ENCODE measurements around the gene KRT2.

The KRT2 gene

DNA sequence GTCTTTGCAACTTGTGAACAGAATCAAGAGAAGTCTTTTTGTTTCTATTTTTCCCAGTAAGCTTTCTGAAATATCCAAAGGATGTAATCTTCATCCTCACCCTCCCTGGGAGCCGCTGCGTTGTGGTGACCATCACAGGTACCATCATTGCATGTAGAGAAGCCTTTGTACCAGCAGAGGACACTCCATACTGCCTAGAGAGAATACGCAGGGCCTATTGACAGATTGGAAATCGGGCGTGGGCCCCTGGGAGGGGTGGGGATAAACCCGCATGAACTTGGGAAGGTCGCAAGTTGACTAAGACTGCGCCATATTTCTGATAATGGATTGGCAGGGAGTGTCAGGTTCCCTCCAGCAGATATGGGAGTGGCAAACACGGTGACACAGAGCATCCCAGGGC lies 15.5 kb upstream of the KRT2 start:
- H3K36me3 ChIP-seq (ENCODE audit: control insufficient read depth, insufficient read depth, low read length): no peaks in the 10 kb centered on the region
- H3K79me2 ChIP-seq: no peaks in the 10 kb centered on the region
- no peak overlapping the region for H2AFZ ChIP-seq
- TF ChIP-seq, protein P1, sequence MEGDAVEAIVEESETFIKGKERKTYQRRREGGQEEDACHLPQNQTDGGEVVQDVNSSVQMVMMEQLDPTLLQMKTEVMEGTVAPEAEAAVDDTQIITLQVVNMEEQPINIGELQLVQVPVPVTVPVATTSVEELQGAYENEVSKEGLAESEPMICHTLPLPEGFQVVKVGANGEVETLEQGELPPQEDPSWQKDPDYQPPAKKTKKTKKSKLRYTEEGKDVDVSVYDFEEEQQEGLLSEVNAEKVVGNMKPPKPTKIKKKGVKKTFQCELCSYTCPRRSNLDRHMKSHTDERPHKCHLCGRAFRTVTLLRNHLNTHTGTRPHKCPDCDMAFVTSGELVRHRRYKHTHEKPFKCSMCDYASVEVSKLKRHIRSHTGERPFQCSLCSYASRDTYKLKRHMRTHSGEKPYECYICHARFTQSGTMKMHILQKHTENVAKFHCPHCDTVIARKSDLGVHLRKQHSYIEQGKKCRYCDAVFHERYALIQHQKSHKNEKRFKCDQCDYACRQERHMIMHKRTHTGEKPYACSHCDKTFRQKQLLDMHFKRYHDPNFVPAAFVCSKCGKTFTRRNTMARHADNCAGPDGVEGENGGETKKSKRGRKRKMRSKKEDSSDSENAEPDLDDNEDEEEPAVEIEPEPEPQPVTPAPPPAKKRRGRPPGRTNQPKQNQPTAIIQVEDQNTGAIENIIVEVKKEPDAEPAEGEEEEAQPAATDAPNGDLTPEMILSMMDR (IDR thresholded peaks at IDR 0.05): peak; percentile 40
- no peaks in the 10 kb centered on the region for H3K4me1 ChIP-seq
- H3K27me3 ChIP-seq (ENCODE audit: control insufficient read depth, insufficient read depth, low read length): no peaks in the 10 kb centered on the region
- H3K27ac ChIP-seq: no peak overlapping the region
- no peak overlapping the region for H3K4me2 ChIP-seq (ENCODE audit: low read length)
- H3K4me3 ChIP-seq (ENCODE audit: low read depth, low read length): no peak overlapping the region
- H3K9ac ChIP-seq: no peak overlapping the region
- H3K9me3 ChIP-seq (ENCODE audit: control insufficient read depth, low read length): no peaks in the 10 kb centered on the region

DNA sequence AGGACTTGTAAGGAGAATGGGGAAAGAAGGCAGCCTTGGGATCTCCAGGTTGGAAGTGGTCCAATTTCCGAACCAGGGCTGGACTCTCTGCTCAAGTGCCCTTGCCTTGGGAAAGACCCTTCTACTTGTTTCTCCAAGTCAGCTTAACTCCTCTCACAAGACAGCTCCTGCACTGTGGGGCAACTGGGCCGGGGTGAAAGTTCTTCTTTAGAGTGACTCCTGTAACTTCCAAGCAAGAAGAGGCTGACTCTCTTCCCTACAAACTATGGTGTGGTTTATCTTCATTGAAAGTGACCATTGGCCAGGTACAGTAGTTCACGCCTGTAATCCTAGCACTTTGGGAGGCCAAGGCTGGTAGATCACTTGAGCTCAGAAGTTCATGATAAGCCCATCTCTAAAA lies 14.5 kb upstream of the KRT2 start:
- H3K27ac ChIP-seq: no peak overlapping the region
- no peaks in the 10 kb centered on the region for H3K79me2 ChIP-seq
- no peaks in the 10 kb centered on the region for H3K36me3 ChIP-seq (ENCODE audit: control insufficient read depth, insufficient read depth, low read length)
- TF ChIP-seq, protein P1 (IDR thresholded peaks at IDR 0.05): no peak
- no peak overlapping the region for H3K9ac ChIP-seq
- H3K27me3 ChIP-seq (ENCODE audit: control insufficient read depth, insufficient read depth, low read length): no peaks in the 10 kb centered on the region
- no peaks in the 10 kb centered on the region for H3K4me1 ChIP-seq
- no peaks in the 10 kb centered on the region for H3K9me3 ChIP-seq (ENCODE audit: control insufficient read depth, low read length)
- H2AFZ ChIP-seq: no peak overlapping the region
- no peak overlapping the region for H3K4me3 ChIP-seq (ENCODE audit: low read depth, low read length)
- no peak overlapping the region for H3K4me2 ChIP-seq (ENCODE audit: low read length)

DNA sequence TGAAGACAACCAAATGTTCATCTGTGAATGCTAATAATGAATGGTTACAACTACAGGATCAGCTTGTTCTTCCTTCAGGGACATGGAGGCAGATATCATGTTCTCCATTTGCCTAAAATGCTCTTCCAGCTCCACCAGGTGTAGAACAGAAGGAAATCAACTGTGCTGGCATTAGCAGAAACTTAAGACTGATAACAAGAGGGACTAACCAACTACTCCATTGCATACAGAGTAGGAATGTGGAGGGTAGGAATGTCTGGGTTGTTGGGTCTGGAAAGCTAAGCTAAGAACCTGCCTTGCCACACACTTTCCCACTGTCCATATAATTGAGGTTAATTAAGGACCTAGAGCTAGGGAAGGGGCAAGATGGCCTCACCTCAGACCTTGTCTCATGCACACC lies 11.4 kb upstream of the KRT2 start:
- Histone ChIP-seq H3K9me3 (ENCODE audit: control insufficient read depth, low read length) (no peaks in the 10 kb centered on the region), H3K4me3 (ENCODE audit: low read depth, low read length) (no peak overlapping the region), H2AFZ (no peak overlapping the region), H3K4me1 (no peaks in the 10 kb centered on the region), H3K4me2 (ENCODE audit: low read length) (no peak overlapping the region), H3K27ac (no peak overlapping the region), H3K27me3 (ENCODE audit: control insufficient read depth, insufficient read depth, low read length) (no peaks in the 10 kb centered on the region), H3K9ac (no peak overlapping the region), H3K36me3 (ENCODE audit: control insufficient read depth, insufficient read depth, low read length) (no peaks in the 10 kb centered on the region), H3K79me2 (no peaks in the 10 kb centered on the region)
- TF ChIP-seq, protein P1 (IDR thresholded peaks at IDR 0.05): no peak

DNA sequence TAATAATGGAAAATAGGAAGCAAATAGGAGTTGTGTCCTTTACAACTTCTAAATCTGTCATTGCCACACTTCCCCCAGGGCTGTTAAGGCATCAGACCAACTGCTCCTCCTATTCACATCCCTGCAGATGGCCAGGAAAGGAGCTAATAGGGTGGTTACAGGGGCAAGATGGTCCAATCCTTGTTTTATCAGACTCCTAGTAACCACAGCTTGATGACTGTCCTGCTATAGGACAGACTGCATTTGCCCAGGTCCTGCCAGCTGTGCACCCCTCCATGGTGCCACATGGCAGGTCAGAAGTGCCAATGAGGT lies 10.9 kb upstream of the KRT2 start:
- H3K79me2 ChIP-seq: no peaks in the 10 kb centered on the region
- no peaks in the 10 kb centered on the region for H3K27me3 ChIP-seq (ENCODE audit: control insufficient read depth, insufficient read depth, low read length)
- TF ChIP-seq, protein P1 (IDR thresholded peaks at IDR 0.05): no peak
- H3K4me2 ChIP-seq (ENCODE audit: low read length): no peak overlapping the region
- no peak overlapping the region for H2AFZ ChIP-seq
- H3K4me1 ChIP-seq: no peaks in the 10 kb centered on the region
- H3K9me3 ChIP-seq (ENCODE audit: control insufficient read depth, low read length): no peaks in the 10 kb centered on the region
- H3K27ac ChIP-seq: no peak overlapping the region
- H3K9ac ChIP-seq: no peak overlapping the region
- no peaks in the 10 kb centered on the region for H3K36me3 ChIP-seq (ENCODE audit: control insufficient read depth, insufficient read depth, low read length)
- no peak overlapping the region for H3K4me3 ChIP-seq (ENCODE audit: low read depth, low read length)

DNA sequence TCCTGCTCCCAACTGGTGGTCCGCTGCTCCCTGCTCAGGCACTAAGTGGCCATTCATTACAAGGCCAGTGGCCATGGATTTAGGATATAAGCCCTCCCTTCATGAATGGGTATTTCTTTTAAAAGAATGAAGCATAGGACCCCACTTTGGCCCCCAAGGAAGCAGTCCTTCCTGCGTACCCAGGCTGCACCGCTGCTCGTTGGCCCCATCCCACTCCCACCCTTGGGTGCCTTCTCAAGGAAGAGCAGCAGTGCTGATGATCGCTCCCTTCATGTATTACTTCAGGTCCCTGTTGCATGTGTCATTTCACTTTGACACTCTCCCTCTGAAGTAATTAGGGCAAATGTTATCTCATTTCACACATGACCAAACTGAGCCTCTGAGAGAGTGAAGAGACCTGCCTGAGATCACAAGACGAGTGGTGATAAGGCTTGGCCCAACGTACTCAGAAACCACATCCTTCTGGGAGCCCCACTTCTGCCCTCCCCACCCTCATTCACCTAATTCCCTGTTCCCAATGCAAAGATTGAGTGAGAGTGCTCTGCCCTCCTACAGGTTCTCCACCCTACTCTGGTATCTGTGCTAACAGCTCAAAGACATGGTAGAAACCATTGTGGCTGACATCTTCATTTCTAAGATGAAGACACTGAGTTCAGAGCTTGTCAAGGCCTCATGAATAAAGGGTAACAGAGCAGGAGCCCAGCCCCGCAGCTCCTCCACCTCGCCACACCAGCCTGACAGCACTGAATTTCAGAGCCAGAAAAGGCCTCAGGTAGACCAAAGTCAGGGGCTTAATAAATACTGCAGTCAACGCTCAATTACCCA lies 10.3 kb upstream of the KRT2 start:
- Histone ChIP-seq H3K4me3 (ENCODE audit: low read depth, low read length) (no peak overlapping the region), H3K79me2 (no peaks in the 10 kb centered on the region), H2AFZ (no peak overlapping the region), H3K4me2 (ENCODE audit: low read length) (no peak overlapping the region), H3K27ac (no peak overlapping the region), H3K36me3 (ENCODE audit: control insufficient read depth, insufficient read depth, low read length) (no peaks in the 10 kb centered on the region), H3K27me3 (ENCODE audit: control insufficient read depth, insufficient read depth, low read length) (no peaks in the 10 kb centered on the region), H3K9ac (no peak overlapping the region), H3K4me1 (no peaks in the 10 kb centered on the region), H3K9me3 (ENCODE audit: control insufficient read depth, low read length) (no peaks in the 10 kb centered on the region)
- TF ChIP-seq, protein P1 (IDR thresholded peaks at IDR 0.05): no peak
